Stimulated activated CD4-positive, alpha-beta T cell treated with anti-CD3 and anti-CD28 coated beads, Interleukin-4, amount 100 ng/mL, for 48 hours (primary cell): ENCODE measurements around the gene HS6ST2.
"Not testable (repeated sequence)": the region's sequence is repeated elsewhere in the genome, so short reads cannot be mapped to it uniquely, and the experiment has no call there.

Experiments
- DNase-seq, 2 donors: peaks; one replicate each; pipeline ENCODE4 v3.0.0-alpha.2; 2020; ENCODE audit warnings: low read depth in 2 of 2

The HS6ST2 gene

GRCh38 chrX:132940727-132941327 is 17.6 kb downstream of the HS6ST2 start:
- DNase-seq = no peak

GRCh38 chrX:132933170-132933569 is 25.3 kb downstream of the HS6ST2 start:
- DNase-seq = no peak

GRCh38 chrX:132924426-132924825 is 34.0 kb downstream of the HS6ST2 start:
- DNase-seq = no peak

- no peak for DNase-seq
Measured at GRCh38 chrX:132918523-132918922, 39.9 kb downstream of the HS6ST2 start.

- no peak for DNase-seq
Measured at GRCh38 chrX:132916349-132916748, 42.1 kb downstream of the HS6ST2 start.

DNA sequence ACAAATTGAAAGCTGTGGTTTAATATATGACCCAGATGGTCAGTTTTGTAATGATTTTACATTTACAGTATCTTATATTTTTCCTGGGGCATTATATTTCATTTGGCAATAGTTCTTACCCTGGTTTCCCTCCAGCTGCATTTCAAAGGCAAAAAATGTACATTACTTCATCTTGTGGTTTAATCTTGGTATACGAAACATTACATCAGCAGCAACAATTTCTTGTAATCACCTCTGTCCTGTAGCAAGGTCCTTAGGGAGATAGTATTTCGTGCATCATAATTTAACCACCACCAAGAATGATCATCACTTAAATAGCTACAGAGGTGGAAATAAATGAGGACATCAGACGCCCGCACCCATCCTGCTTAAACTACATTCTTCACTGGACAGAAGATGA is 48.8 kb downstream of the HS6ST2 start:
- DNase-seq = no peak

GRCh38 chrX:132908891-132909290 is 49.5 kb downstream of the HS6ST2 start:
- no peak for DNase-seq

DNA sequence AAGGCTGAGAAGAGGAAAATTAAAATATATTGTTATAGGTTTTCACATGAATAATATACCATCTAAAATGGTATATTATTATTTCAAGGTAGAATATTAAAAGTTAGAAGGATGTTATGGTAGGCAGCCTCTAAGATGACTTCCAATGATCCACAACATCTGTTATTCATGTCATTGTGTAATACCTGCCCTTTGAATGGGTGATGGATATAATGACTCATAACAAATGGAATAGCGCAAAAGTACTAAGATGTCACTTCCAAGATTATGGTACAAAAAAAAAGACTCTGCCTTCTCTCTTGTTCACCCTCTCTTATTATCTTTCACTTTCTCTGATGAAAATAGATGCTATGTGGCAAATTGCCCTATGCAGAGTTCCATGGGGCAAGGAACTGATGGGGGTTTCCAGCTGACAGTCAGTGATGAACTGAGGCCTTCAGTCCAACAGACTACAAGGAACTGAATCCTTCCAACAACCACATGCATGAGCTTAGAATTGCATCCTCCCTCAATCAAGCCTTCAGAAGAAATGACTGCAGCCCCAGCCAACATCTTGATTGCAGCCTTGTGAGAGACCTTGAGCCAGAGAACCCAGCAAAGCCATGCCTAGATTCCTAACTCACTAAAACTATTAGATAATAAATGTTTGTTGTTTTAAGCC is 57.7 kb downstream of the HS6ST2 start:
- DNase-seq = no peak

DNA sequence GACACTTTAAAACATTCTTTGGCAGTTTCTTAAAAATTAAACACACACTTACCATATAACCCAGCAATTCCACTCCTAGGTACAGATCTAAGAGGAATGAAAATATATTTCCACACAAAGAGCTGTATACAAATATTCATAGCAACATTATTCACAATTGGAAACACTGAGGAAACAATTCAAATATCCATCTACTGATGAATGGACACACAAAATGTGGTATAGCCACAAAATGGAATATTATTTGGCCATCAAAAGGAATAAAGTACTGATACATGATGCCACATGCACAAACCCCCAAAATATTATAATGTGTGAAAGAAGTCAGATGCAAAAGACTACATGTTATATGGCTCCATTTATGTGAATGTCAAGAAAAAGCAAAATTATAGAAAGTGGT is 70.9 kb downstream of the HS6ST2 start:
- no peak for DNase-seq

- no peak for DNase-seq
Measured at GRCh38 chrX:132883358-132883915, 75.0 kb downstream of the HS6ST2 start.

DNA sequence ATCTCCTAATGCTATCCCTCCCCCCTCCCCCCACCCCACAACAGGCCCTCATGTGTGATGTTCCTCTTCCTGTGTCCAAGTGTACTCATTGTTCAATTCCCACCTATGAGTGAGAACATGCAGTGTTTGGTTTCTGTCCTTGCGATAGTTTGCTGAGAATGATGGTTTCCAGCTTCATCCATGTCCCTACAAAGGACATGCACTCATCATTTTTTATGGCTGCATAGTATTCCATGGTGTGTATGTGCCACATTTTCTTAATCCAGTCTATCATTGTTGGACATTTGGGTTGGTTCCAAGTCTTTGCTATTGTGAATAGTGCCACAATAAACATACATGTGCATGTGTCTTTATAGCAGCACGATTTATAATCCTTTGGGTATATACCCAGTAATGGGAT is 77.7 kb downstream of the HS6ST2 start:
- DNase-seq = not testable (repeated sequence)

GRCh38 chrX:132877954-132878536 is 80.4 kb downstream of the HS6ST2 start:
- DNase-seq = no peak

- no peak for DNase-seq
Measured at GRCh38 chrX:132876523-132877338, 81.7 kb downstream of the HS6ST2 start.

DNA sequence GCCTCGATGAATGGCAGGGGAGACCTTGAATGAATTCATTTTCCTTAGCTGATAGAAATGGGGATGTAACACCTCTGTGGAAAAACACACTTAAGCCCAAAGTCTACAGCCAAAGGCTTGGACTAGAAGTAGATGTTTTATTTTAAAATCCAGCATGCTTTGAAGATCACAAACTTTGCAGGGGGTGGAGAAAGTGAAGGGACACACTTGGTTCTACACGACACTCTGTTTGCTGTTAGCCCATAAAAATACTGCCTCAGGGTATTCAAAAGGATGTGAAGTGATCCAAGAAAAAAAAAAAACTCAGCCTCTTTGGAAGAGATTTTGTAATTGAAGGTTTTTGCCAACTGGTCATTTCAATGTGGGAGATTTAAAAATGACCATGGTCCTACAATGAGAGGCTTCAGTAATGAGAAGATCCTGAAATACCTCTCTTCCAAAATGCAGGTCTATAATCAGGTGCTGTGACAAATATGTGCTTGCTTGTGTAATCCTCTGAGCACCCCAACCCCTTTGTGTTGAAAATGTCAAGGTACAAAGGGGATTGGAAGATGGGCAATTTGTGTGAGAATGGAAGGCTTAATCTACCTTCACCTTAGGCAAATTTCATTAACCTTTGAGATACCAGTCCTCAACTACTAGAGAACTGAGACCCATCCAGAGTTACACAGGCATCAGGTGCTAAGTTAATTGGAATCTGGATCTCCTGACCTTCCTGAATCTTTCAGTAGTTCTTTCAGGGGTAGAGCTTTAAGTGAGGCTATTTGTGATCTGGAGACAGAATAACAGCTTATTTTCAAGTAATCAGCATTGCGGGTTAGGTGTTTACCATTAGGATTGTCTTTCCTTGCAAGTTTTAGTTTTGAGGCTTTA is 82.5 kb downstream of the HS6ST2 start:
- no peak for DNase-seq

- no peak for DNase-seq
Measured at GRCh38 chrX:132862562-132862961, 95.9 kb downstream of the HS6ST2 start.

DNA sequence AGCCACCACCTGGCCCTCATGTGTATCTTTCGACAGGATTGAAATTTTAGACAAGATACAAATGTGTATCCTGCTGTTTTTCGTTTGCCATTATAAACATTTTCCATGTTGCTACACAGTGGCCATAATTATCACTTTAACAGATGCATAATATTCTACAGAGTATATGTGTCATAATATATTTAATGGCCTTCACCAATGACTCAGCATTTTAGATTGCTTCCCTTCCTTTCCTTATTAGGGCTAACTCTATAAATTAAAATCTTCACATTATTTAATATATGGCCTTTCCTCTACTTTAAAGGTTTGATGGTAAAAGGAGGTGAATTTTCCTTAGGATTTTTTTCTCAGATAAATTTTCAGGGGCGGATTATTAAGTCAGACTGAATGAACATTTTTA is 97.4 kb downstream of the HS6ST2 start:
- DNase-seq = no peak

DNA sequence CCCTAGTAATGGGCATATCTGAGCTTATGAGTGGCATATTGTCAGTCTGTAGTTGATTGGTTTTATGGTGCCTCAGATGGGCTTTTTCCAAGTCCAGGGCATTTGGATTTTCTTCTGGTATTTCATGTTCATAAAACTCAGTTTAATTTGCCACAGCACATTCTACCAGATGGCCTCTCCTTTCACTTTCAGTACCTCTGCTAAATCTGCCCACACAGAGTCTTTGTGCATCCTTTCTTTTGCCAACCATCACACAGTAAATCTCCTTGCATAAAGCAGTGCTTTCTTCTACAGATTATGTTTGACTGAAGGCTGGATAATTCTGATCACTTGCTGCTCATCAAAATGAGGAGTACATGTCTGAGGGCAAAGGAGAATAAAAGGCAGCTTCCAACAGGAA is 98.2 kb downstream of the HS6ST2 start:
- DNase-seq = no peak

DNA sequence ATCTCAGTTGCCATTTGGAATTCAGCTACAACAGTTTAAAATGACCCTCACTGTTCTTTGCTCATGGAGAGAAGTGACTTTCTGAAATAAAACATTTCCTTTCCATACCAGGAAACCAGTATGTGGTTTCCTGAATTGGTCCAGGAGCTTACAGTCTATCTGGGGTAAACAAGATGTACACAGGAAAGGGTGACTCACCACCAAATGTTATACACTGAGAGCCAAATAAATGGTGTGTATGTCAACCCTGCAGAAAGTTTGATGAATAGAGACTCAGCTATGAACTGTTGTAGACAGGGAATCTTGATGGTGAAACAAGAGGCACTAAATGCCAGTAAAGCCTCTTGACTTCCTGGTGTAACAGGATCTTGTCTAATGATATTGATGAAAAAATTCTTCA is 100.4 kb downstream of the HS6ST2 start:
- no peak for DNase-seq

GRCh38 chrX:132855780-132856341 is 102.6 kb downstream of the HS6ST2 start:
- no peak for DNase-seq

DNA sequence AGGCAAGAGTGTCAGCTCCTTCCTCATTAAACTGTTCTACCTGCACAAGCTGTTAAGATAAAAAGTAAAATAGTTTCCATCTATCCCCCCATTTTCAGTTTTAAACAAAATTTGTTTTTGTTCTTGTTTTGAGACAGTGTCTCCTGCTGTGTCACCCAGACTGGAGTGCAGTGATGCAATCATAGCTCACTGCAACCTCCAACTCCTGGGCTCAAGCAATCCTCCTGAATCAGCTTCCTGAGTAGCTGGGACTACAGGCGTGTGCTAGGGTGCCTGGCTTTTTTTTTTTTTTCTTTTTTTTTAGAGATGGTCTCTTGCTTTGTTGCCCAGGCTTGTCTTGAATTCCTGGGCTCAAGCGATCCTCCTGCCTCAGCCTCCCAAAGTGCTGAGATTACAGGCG is 105.4 kb downstream of the HS6ST2 start:
- no peak for DNase-seq
